PFSK-1 (cell line): ENCODE data around the gene BUD31. TPM values are rescaled to one million over a fixed set of nuclear protein-coding genes. Genes with fewer than 3 reads are reported as not detected.

ENCODE experiments used
- FOXP2 ChIP-seq: optimal IDR thresholded peaks from 2 replicates; pipeline ENCODE3; 2011; ENCODE audit warnings: borderline replicate concordance, control low read depth, inconsistent platforms; ENCODE audit not compliant: insufficient read depth; ENCODE audit errors: extremely low read length, extremely low read depth
- POLR2AphosphoS5 ChIP-seq: IDR thresholded peaks from 2 replicates; pipeline ENCODE4 v1.6.1; 2012; ENCODE audit warnings: low read depth, mild to moderate bottlenecking, control low read depth, low read length, moderate library complexity
- SIN3A ChIP-seq: IDR thresholded peaks from 2 replicates; pipeline ENCODE4 v1.6.1; 2012; ENCODE audit warnings: mild to moderate bottlenecking, low read length, moderate library complexity, borderline replicate concordance; ENCODE audit not compliant: insufficient read depth
- TAF1 ChIP-seq: IDR thresholded peaks from 2 replicates; pipeline ENCODE4 v1.6.1; 2012; ENCODE audit warnings: low read length, control low read depth, borderline replicate concordance; ENCODE audit not compliant: insufficient read depth
- polyA plus RNA-seq: library from polyadenylated mRNA; unstranded; fragments of >200 nt; gene quantifications from one replicate; pipeline ENCODE4 v1.2.1, GENCODE V29; 2012; ENCODE audit warnings: low read depth, missing spikeins; ENCODE audit not compliant: insufficient read length
- TF ChIP-seq, protein P1 (sequence below), 2 experiments: IDR thresholded peaks; 2 replicates each; pipeline versions ENCODE4 v1.6.1 to v1.8.0; 2011 to 2012; ENCODE audit warnings: low read depth in 2 of 2, low read length in 2 of 2, control low read depth in 1 of 2, inconsistent platforms in 1 of 2, mild to moderate bottlenecking in 1 of 2, moderate library complexity in 1 of 2; ENCODE audit not compliant: insufficient read depth in 1 of 2

Gene BUD31
- 241 TPM for polyA plus RNA-seq

DNA sequence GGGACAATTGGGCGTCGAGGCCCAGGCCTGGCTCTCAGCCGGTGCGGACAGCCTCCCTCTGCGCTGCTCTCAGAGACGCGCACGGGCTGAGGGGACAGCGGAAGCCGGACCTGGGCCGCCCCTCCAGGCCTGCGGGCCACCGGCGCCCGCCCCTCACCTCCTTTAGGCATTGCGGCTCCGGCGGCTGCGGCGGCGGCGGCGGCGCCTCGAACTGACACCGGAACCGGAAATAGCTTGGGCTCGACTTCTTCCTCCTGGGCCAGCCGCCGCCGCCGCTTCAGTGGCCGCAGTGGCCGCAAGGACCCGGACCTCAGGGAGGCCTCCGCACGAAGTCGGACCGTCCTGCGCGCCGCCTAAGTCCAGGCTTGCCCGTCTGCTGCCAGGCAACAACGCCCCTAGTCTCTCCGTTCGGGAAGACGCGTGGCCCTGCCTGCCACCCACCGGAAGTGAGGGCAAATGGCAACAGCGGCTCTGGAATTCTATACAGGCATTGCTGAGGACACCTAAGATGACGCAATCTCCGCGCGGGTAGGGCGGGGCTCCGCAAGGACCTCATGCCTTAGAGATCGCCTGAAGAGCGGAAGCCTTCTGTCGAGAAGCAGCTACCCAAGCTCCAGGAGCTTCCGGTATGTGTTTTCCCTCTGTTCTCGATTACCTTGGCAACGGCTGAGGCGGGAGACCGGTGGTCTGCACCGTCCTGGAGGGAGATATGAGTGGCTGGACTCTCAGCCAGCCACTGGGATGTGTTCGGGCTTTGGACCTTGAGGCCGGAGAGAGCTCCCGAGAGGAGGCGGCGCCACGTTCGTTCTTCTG is at the start of gene BUD31, which contains the start of gene PDAP1:
Gene BUD31 (plus strand): TSS at position 591 of the 813 bp plus-strand sequence. CDS start 2,124 bp downstream, outside the sequence.
Gene PDAP1 (minus strand): TSS at position 219 of the 813 bp plus-strand sequence. CDS start 49 bp downstream, at position 170.
- TF ChIP-seq SIN3A, result 0 out of 2 replicates have a peak, but pooled peaks have one; percentile 21
- TF ChIP-seq POLR2AphosphoS5, result peak; percentile 38; the same call in 1 of the 2 replicates
- TF ChIP-seq TAF1, result peak; percentile 55; the same call in 1 of the 2 replicates
- peak; percentile 76 for TF ChIP-seq FOXP2
- TF ChIP-seq, protein P1, sequence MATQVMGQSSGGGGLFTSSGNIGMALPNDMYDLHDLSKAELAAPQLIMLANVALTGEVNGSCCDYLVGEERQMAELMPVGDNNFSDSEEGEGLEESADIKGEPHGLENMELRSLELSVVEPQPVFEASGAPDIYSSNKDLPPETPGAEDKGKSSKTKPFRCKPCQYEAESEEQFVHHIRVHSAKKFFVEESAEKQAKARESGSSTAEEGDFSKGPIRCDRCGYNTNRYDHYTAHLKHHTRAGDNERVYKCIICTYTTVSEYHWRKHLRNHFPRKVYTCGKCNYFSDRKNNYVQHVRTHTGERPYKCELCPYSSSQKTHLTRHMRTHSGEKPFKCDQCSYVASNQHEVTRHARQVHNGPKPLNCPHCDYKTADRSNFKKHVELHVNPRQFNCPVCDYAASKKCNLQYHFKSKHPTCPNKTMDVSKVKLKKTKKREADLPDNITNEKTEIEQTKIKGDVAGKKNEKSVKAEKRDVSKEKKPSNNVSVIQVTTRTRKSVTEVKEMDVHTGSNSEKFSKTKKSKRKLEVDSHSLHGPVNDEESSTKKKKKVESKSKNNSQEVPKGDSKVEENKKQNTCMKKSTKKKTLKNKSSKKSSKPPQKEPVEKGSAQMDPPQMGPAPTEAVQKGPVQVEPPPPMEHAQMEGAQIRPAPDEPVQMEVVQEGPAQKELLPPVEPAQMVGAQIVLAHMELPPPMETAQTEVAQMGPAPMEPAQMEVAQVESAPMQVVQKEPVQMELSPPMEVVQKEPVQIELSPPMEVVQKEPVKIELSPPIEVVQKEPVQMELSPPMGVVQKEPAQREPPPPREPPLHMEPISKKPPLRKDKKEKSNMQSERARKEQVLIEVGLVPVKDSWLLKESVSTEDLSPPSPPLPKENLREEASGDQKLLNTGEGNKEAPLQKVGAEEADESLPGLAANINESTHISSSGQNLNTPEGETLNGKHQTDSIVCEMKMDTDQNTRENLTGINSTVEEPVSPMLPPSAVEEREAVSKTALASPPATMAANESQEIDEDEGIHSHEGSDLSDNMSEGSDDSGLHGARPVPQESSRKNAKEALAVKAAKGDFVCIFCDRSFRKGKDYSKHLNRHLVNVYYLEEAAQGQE (IDR thresholded peaks at IDR 0.05; ENCODE audit: insufficient read depth in 1 of 2, low read depth in 2 of 2, low read length in 2 of 2), result 0 out of 4 replicates have a peak, but pooled peaks of 1 of the 2 experiments have one; percentile 31

DNA sequence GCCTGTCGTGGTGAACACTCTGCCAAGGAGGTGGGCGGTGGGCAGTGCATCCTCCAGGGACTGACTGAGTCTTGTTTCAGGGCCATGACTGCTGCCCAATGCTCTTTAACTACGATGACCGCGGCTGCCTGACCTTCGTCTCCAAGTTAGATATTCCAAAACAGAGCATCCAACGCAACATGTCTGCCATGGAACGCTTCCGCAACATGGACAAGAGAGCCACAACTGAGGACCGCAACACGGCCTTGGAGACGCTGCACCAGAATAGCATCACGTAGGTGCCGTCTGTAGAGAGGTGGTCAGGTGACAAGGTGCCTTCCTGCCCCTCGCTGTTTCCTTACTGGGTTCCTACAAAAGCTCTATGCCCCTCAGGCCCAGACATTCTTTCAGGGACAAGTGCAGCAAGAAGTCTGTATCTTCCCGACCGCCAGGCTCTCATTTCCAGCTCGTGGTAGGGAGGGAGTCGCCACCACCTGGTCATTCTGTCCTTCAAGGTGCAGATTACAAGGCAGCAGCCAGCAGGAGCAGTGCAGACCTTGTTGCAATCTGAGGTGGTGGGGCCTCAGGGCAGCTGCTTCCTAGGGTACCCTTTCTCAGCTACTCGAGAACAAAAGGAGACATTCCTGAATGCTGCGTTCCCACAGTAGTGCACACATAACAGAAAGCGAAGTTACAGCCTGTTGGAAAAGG is 49.2 kb upstream of the BUD31 start:
- TF ChIP-seq, protein P1 (IDR thresholded peaks at IDR 0.05; ENCODE audit: insufficient read depth in 1 of 2, low read depth in 2 of 2, low read length in 2 of 2), result no peak

DNA sequence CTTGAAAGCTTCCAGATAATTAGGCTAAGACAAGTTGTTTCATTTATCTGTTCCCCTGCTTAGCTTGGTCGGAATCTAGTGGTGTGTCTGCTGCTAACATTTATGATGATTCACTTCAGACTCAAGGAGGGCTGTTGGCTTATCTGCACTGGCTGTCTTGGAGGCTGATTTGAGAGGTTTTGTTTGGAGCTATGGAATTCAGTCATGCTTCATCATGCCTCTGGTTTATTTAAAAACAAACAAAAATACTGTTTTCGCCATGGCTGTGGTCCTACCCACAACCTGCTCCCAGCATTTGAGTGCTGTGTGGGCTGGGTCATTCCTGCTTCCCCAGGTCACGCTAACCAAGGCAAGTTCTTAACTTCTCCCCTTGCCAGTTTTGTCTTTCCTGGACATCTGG is 46.0 kb upstream of the BUD31 start:
- TF ChIP-seq SIN3A (no peak), FOXP2 (no peak), POLR2AphosphoS5 (no peak), TAF1 (no peak)
- TF ChIP-seq, protein P1 (IDR thresholded peaks at IDR 0.05; ENCODE audit: insufficient read depth in 1 of 2, low read depth in 2 of 2, low read length in 2 of 2), result no peak

DNA sequence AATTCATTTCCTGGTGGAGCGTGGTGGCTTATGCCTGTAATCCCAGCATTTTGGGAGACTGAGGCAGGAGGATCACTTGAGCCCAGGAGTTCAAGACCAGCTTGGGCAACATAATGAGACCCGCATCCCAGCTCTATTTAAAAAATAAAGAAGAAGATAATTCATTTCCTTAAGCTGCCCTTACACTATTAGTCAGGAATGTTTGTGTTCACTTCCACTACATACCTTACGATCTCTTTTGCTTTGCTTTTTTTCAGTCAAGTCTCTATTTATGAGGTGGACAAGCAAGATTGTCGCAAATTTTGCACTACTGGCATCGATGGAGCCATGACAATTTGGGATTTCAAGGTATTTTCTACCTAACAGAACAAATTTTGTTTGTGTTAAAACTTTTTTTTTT is 45.5 kb upstream of the BUD31 start:
- TF ChIP-seq SIN3A, result no peak
- no peak for TF ChIP-seq POLR2AphosphoS5
- no peak for TF ChIP-seq FOXP2
- TF ChIP-seq, protein P1 (IDR thresholded peaks at IDR 0.05; ENCODE audit: insufficient read depth in 1 of 2, low read depth in 2 of 2, low read length in 2 of 2), result no peak
